Thyroid gland (tissue), 4 donors: Measurements from ENCODE around the gene AHNAK2. TPM values are rescaled to one million over a fixed set of nuclear protein-coding genes. Genes with fewer than 3 reads are reported as not detected.

Source experiments
- DNase-seq, 2 donors: peaks; one replicate each; pipeline ENCODE4 v3.0.0-alpha.2; 2019
- H3K27ac ChIP-seq, 3 donors: fragments of 200-600 bp; sonication (generic); 1 replicate in 2 of 3; 2 replicates in 1 of 3; pipeline ENCODE4 v1.5.1; 2016 to 2019; ENCODE audit warnings: mild to moderate bottlenecking in 1 of 3, moderate library complexity in 1 of 3
- H3K27me3 ChIP-seq: fragments of 200-600 bp; sonication (generic); one replicate; pipeline ENCODE4 v1.5.1; 2019
- H3K36me3 ChIP-seq, 2 donors: fragments of 200-600 bp; sonication (generic); one replicate each; pipeline ENCODE4 v1.5.1; 2016 to 2019
- H3K4me1 ChIP-seq, 2 donors: fragments of 200-600 bp; sonication (generic); one replicate each; pipeline ENCODE4 v1.5.1; 2017 to 2019
- H3K4me3 ChIP-seq, 3 donors: fragments of 200-600 bp; sonication (generic); replicated peaks in 1 of 3; 1 replicate in 2 of 3; 2 replicates in 1 of 3; pipeline ENCODE4 v1.5.1; 2016; ENCODE audit warnings: mild to moderate bottlenecking in 1 of 3
- H3K9me3 ChIP-seq: fragments of 200-600 bp; sonication (generic); one replicate; pipeline ENCODE4 v1.5.1; 2017
- POLR2A ChIP-seq, 2 donors: fragments of 450-650 bp; IDR thresholded peaks; one replicate each; pipeline ENCODE4 v1.6.1; 2017; ENCODE audit warnings: antibody characterized with exemption in 2 of 2, mild to moderate bottlenecking in 2 of 2, moderate library complexity in 1 of 2
- WGBS, 2 donors: methylation state at CpG; one replicate each; pipeline ENCODE4 v1.1.5; 2017; 5-methylcytosine and 5-hydroxymethylcytosine counted together
- intact Hi-C: fragments of 100-400 bp; cut with DNase I; formaldehyde crosslinking; loops from one replicate; pipeline ENCODE4 v1.15.1; 2023
- total RNA-seq, 4 donors: library from RNA; depleted of rRNA; stranded (reverse); fragments of >200 nt; gene quantifications; one replicate each; pipeline ENCODE4 v1.2.3, GENCODE V29; 2016
- TF ChIP-seq, protein P1 (sequence below), 6 experiments: fragments of 200-600 bp in 3 of 6; fragments of 450-650 bp in 3 of 6; sonication (generic) in 3 of 6; IDR thresholded peaks; one replicate each; pipeline ENCODE4 v1.5.1; 2016 to 2019; ENCODE audit warnings: antibody characterized with exemption in 6 of 6, mild to moderate bottlenecking in 2 of 6, inconsistent platforms in 1 of 6, moderate library complexity in 1 of 6

AHNAK2 gene
- total RNA-seq, 4 donors from 2014 or later, result 3.7 to 12.5 (median 6.9) TPM

DNA sequence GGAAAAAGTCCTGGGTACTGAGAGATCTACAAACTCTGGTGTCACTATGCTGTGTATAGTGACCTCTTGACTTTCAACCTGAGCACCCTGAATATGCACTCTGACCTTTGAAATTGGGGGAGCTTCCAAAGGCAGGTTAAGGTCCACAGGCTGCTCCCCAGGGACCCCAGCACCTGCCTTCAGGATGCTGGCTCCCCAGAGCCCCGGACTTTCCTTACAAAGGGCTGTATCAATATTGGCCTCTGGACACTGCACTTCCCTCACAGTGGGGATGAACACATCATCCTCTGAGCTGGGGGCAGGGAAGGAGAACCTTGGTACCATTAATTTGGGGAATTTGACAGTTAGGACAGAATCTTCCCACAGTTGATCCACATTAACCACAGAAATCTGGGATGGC, 39.2 kb downstream of the AHNAK2 start:
- TF ChIP-seq POLR2A (IDR thresholded peaks at IDR 0.05), result no peak
- TF ChIP-seq, protein P1, sequence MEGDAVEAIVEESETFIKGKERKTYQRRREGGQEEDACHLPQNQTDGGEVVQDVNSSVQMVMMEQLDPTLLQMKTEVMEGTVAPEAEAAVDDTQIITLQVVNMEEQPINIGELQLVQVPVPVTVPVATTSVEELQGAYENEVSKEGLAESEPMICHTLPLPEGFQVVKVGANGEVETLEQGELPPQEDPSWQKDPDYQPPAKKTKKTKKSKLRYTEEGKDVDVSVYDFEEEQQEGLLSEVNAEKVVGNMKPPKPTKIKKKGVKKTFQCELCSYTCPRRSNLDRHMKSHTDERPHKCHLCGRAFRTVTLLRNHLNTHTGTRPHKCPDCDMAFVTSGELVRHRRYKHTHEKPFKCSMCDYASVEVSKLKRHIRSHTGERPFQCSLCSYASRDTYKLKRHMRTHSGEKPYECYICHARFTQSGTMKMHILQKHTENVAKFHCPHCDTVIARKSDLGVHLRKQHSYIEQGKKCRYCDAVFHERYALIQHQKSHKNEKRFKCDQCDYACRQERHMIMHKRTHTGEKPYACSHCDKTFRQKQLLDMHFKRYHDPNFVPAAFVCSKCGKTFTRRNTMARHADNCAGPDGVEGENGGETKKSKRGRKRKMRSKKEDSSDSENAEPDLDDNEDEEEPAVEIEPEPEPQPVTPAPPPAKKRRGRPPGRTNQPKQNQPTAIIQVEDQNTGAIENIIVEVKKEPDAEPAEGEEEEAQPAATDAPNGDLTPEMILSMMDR (IDR thresholded peaks at IDR 0.05), result no peak
- no peak for DNase-seq
- Histone ChIP-seq H3K4me1 (peaks cover 17 to 21% of the 10 kb centered on the region in 2 donors), H3K27ac (no peak overlapping the region), H3K36me3 (no peaks in the 10 kb centered on the region), H3K4me3 (no peak overlapping the region), H3K9me3 (no peaks in the 10 kb centered on the region), H3K27me3 (no peaks in the 10 kb centered on the region)
- intact Hi-C loops, result no loop called here
- WGBS, 2 donors, result 86 to 100% methylated on average over 1 of the region's 1 CpG

GRCh38 chr14:104938436-104938835, 39.7 kb downstream of the AHNAK2 start:
- H3K27me3 ChIP-seq, result no peaks in the 10 kb centered on the region
- peaks cover 17 to 24% of the 10 kb centered on the region in 2 donors for H3K4me1 ChIP-seq
- H3K27ac ChIP-seq, result no peak overlapping the region
- intact Hi-C loops, result no loop called here
- H3K36me3 ChIP-seq, result no peaks in the 10 kb centered on the region
- WGBS, 2 donors, result 88 to 94% methylated on average over 2 of the region's 2 CpGs
- H3K4me3 ChIP-seq, result no peak overlapping the region
- TF ChIP-seq, protein P1 (IDR thresholded peaks at IDR 0.05), result no peak
- TF ChIP-seq POLR2A (IDR thresholded peaks at IDR 0.05), result no peak
- H3K9me3 ChIP-seq, result no peaks in the 10 kb centered on the region
- no peak for DNase-seq

- Histone ChIP-seq H3K4me3 (no peak overlapping the region), H3K9me3 (no peaks in the 10 kb centered on the region), H3K36me3 (no peaks in the 10 kb centered on the region), H3K27ac (no peak overlapping the region), H3K27me3 (no peaks in the 10 kb centered on the region), H3K4me1 (peaks cover 17 to 27% of the 10 kb centered on the region in 2 donors)
- TF ChIP-seq, protein P1 (IDR thresholded peaks at IDR 0.05), result no peak
- no peak for TF ChIP-seq POLR2A (IDR thresholded peaks at IDR 0.05)
- intact Hi-C loops, result no loop called here
- WGBS, 2 donors, result 82 to 93% methylated on average over 11 of the region's 11 CpGs
- no peak for DNase-seq
These were observed 40.3 kb downstream of the AHNAK2 start for GRCh38 chr14:104937694-104938365.

GRCh38 chr14:104937161-104937560, 41.0 kb downstream of the AHNAK2 start:
- no peaks in the 10 kb centered on the region for H3K36me3 ChIP-seq
- no peaks in the 10 kb centered on the region for H3K27me3 ChIP-seq
- DNase-seq, result no peak
- 87 to 96% methylated on average over 4 of the region's 4 CpGs for WGBS, 2 donors
- H3K4me3 ChIP-seq, result no peak overlapping the region
- no peak for TF ChIP-seq POLR2A (IDR thresholded peaks at IDR 0.05)
- no peaks in the 10 kb centered on the region for H3K9me3 ChIP-seq
- H3K27ac ChIP-seq, result no peak overlapping the region
- H3K4me1 ChIP-seq, result peaks cover 17 to 33% of the 10 kb centered on the region in 2 donors
- intact Hi-C loops, result no loop called here

- intact Hi-C loops, result no loop called here
- 65 to 73% methylated on average over 8 to 10 of the region's 10 CpGs for WGBS, 2 donors
- Histone ChIP-seq H3K9me3 (no peaks in the 10 kb centered on the region), H3K4me1 (peaks cover 17 to 34% of the 10 kb centered on the region in 2 donors), H3K36me3 (no peaks in the 10 kb centered on the region), H3K27ac (no peak overlapping the region), H3K4me3 (no peak overlapping the region), H3K27me3 (no peaks in the 10 kb centered on the region)
- peak in 1 of 2 donors; percentile 18 for DNase-seq
- TF ChIP-seq, protein P1 (IDR thresholded peaks at IDR 0.05), result no peak
- TF ChIP-seq POLR2A (IDR thresholded peaks at IDR 0.05), result no peak
These were observed 41.6 kb downstream of the AHNAK2 start for GRCh38 chr14:104936361-104937155.
